Fibroblast of mammary gland (primary cell): ENCODE measurements around the gene ZNF366.

Experiments
- DNase-seq: peaks from one replicate; pipeline ENCODE4 v3.0.0-alpha.2; 2010; ENCODE audit warnings: low read depth
- H3K4me3 ChIP-seq: 2 replicates; pipeline ENCODE4 v1.5.1; 2011; ENCODE audit warnings: low read depth, mild to moderate bottlenecking, low read length, moderate library complexity; ENCODE audit not compliant: control insufficient read depth
- TF ChIP-seq, protein P1 (sequence below): conservative IDR thresholded peaks from 2 replicates; pipeline ENCODE4 v1.5.1; 2011; ENCODE audit warnings: low read depth, low read length, inconsistent platforms; ENCODE audit not compliant: control insufficient read depth, insufficient read depth

The ZNF366 gene, protein sequence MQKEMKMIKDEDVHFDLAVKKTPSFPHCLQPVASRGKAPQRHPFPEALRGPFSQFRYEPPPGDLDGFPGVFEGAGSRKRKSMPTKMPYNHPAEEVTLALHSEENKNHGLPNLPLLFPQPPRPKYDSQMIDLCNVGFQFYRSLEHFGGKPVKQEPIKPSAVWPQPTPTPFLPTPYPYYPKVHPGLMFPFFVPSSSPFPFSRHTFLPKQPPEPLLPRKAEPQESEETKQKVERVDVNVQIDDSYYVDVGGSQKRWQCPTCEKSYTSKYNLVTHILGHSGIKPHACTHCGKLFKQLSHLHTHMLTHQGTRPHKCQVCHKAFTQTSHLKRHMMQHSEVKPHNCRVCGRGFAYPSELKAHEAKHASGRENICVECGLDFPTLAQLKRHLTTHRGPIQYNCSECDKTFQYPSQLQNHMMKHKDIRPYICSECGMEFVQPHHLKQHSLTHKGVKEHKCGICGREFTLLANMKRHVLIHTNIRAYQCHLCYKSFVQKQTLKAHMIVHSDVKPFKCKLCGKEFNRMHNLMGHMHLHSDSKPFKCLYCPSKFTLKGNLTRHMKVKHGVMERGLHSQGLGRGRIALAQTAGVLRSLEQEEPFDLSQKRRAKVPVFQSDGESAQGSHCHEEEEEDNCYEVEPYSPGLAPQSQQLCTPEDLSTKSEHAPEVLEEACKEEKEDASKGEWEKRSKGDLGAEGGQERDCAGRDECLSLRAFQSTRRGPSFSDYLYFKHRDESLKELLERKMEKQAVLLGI

DNA sequence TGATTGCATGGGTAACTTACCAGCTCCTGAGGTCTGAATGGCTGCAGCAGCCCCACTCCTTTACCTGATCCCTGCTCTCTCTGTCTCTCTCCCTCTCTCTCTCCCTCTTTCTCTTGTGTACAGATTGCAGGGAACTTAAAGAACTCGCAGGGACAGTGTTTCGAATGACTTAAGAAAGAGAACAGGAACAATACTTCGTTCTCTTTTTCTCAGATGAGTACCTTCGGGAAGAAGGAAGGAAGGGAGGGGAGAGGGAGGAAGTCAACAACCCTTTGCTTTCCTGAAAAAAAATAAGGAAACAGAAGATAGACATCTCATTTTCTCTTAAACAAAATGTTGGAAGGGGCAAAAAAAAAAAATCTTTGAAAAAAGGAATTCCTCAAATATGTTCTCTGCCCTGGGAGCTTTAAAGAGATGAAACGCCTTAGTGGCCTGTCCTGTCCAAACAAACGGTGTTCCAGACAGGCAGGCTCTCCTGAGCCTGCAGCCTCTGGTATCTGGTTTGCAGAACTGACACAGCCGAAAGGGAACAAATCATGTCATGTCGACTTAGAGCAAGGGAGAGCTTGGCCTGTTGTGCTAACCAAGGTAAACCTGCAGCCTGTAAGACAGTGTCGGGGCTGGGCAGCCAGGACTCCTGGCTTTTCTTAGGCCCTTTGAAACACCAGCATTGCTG lies at the start of gene ZNF366:
Gene ZNF366, minus strand, starts transcription at position 180 of the 676 bp plus-strand sequence. CDS start 45,914 bp downstream, outside the sequence.
- no peak for DNase-seq
- no peak within 1 kb of the TSS for H3K4me3 ChIP-seq
- TF ChIP-seq, protein P1, sequence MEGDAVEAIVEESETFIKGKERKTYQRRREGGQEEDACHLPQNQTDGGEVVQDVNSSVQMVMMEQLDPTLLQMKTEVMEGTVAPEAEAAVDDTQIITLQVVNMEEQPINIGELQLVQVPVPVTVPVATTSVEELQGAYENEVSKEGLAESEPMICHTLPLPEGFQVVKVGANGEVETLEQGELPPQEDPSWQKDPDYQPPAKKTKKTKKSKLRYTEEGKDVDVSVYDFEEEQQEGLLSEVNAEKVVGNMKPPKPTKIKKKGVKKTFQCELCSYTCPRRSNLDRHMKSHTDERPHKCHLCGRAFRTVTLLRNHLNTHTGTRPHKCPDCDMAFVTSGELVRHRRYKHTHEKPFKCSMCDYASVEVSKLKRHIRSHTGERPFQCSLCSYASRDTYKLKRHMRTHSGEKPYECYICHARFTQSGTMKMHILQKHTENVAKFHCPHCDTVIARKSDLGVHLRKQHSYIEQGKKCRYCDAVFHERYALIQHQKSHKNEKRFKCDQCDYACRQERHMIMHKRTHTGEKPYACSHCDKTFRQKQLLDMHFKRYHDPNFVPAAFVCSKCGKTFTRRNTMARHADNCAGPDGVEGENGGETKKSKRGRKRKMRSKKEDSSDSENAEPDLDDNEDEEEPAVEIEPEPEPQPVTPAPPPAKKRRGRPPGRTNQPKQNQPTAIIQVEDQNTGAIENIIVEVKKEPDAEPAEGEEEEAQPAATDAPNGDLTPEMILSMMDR = no peak

DNA sequence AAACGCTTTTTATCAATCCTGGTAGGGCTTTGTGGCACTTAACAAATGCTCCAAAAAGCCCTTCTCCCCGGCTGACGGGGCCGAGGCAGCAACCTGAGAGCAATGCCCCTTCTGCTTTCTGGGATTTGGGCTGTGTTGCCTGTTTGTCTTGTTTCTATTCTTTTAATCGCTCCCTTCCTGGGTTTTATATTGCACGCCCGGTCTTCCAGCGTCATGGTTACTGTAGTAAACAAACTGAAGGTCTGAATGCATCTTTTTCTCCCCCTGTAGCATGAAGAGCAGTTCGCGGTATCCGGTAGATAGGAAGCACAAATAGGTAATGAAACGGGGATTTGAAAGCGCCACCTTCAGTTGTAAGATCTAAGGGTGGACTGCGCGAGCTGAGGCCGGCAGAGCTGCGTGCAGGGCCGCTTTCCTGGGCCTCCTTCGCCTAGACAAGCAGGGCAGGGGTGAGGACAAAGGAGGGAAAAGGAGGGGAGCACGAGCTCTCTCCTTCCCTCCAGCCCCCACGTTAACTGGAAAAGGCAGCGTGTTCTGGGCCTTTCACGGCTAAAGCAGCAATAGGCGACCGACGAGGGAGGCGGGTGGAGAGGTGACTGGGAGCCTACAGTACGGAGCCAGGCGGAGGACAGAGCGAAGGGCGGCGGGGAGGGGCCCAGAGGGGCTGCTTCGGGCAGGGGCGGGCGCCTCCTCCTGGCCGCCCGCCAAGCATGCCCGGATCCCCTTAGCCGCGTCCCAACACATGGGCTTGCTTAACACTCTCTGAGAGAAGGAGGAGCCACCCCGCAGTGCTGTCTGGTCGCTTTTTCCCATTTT lies 49.3 kb upstream of the ZNF366 start:
- H3K4me3 ChIP-seq = peak overlapping the region; percentile 8
- TF ChIP-seq, protein P1 = no peak
- peak; percentile 63 for DNase-seq

DNA sequence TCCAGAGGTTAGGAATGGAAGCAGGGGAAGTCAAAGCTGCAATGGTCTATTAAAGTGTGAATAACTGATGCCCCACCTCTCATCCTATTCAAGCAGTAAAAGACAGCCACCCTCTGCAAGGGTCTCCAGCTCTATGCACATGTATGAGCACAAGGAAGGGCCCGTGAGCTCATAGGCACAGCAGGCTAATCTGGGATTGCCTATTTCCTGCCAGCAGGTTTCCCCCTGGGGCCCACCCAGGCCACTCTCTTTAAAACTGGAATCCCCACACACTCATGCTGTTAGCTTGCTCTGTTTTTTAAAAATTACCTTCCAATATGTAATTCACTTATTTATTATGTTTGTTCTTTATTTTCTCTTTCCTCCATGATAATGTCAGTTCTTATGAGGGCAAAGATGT lies 48.7 kb upstream of the ZNF366 start:
- TF ChIP-seq, protein P1 = no peak
- peak; percentile 10 for DNase-seq
- H3K4me3 ChIP-seq = no peak overlapping the region

DNA sequence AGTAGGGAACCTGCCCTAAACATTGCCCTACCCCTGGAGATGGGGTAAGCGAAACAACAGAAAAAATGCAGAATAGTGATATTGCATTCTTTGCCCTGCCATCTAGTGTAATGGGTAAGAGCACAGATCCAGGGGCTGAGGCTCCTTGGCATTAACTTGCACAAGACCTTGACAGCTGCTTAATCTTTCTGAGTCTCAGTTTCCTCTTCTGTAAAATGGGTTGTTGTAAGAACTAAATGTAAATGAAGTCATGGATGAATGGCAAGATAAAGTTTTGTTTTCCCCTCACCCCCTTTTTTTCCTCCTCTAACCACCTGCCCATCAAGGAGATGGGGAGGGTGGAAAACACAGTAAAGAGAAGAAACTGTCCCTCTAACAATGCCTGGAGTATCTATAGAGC lies 47.7 kb upstream of the ZNF366 start:
- no peak overlapping the region for H3K4me3 ChIP-seq
- DNase-seq = no peak
- TF ChIP-seq, protein P1 = no peak

DNA sequence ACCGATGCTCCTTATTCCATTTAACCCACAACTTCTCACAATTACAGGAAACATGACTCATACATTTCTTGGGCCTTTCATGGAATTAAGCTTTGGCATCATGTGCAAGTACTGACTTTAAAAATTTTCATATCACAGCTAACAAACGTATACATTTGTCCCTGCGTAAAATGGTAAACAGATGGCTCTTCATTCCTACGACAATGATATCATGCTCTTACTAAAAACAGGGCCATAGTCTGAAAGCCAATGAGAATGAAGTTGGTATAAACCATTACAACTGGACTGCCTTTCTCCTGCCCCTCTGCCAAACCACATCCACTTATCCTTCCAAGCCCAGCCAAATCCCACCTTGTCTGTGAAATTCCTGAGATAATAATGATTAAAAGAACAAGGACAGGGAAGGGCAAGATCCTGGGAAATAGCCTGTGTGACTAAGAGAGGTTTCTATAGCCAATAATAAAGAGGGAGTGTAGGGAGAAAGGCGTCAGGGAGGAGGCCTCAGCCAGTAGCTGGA lies 44.9 kb upstream of the ZNF366 start:
- DNase-seq = peak; percentile 91
- H3K4me3 ChIP-seq = no peak overlapping the region
- TF ChIP-seq, protein P1 = no peak

DNA sequence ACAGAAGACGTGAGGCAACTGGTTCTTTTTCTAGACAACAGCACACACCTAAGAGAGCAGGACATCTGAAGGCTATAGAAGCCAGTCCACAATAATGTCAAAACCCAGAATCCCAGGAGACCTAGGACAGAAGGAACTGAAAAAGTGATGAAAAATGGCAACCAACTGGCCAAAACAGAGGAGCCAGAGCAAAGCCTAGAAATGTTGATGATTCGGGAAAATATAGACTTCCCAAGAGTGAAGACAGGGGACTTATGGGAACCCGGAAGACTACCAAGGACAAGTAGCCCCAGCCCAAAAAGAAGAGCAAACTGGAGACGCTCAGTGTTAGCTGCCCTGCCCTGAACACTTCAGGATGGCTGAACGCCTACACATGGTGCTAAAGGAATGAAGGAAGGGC lies 43.4 kb upstream of the ZNF366 start:
- no peak overlapping the region for H3K4me3 ChIP-seq
- TF ChIP-seq, protein P1 = no peak
- no peak for DNase-seq
